K562 (cell line): ENCODE data around the gene AKT2. TPM values are rescaled to one million over a fixed set of nuclear protein-coding genes. Genes with fewer than 3 reads are reported as not detected.

ENCODE experiments used
- ATAC-seq: fragments of 200-7000 bp; cut with Tn5 transposase; 3 replicates; pipeline ENCODE4 v1.9.1; 2020; ENCODE audit warnings: moderate library complexity
- BruUV-seq: library from RNA; stranded (reverse); fragments of 400-500 nt; replicated peaks from 2 replicates; lab custom pipeline; 2021; lab: Mats Ljungman, UMichigan
- CTCF ChIA-PET: fragments of 300-600 bp; formaldehyde crosslinking; extraction: SDS; loops from one replicate; lab custom pipeline; 2021; ENCODE audit warnings: low intra/inter-chr PET ratio; lab: Yijun Ruan, JAX
- POLR2A ChIA-PET: fragments of 300-600, 350-650 bp; sonication (Branson Sonifier 250); formaldehyde crosslinking; extraction: SDS; loops from one replicate; lab custom pipeline; 2021; ENCODE audit warnings: antibody characterized with exemption, inconsistent platforms; lab: Yijun Ruan, JAX
- DNase-seq, 4 experiments: peaks; one replicate each; pipeline versions ENCODE4 v3.0.0 to v3.0.0-alpha.2; 2011 to 2018; ENCODE audit warnings: low spot score in 3 of 4, mixed read lengths in 3 of 4; ENCODE audit errors: extremely low read depth in 1 of 4
- FAIRE-seq: peaks from 2 replicates; lab custom pipeline; 2011; peaks lifted over from hg19 to GRCh38; lab: Jason Lieb, UNC
- H2AFZ ChIP-seq: 2 replicates; pipeline ENCODE4 v1.6.0; 2011; ENCODE audit warnings: low read depth, low read length, control low read depth, inconsistent platforms
- H3K27ac ChIP-seq: fragments of 200-600 bp; 3 replicates; pipeline ENCODE4 v1.8.0; 2011; ENCODE audit warnings: low read depth, mild to moderate bottlenecking, control low read depth, inconsistent platforms, low read length, moderate library complexity, mixed read lengths; ENCODE audit errors: extremely low read depth
- H3K27me3 ChIP-seq, 2 experiments: fragments of 300-600 bp in 1 of 2; 2 replicates in 1 of 2; 3 replicates in 1 of 2; pipeline versions ENCODE4 v1.6.0 to v1.8.0; 2011; ENCODE audit warnings: inconsistent platforms in 2 of 2, low read length in 2 of 2, mild to moderate bottlenecking in 1 of 2, mixed read lengths in 1 of 2, moderate library complexity in 1 of 2; ENCODE audit not compliant: control insufficient read depth in 2 of 2, insufficient read depth in 2 of 2
- H3K36me3 ChIP-seq: fragments of 300-600 bp; 3 replicates; pipeline ENCODE4 v1.8.0; 2011; ENCODE audit warnings: mild to moderate bottlenecking, low read length, inconsistent platforms; ENCODE audit not compliant: control insufficient read depth, insufficient read depth
- H3K4me1 ChIP-seq, 2 experiments: fragments of 200-600 bp in 1 of 2; replicated peaks in 1 of 2; 2 replicates in 1 of 2; 3 replicates in 1 of 2; pipeline versions ENCODE4 v1.5.1 to v1.8.0; 2011; ENCODE audit warnings: inconsistent platforms in 2 of 2, low read length in 2 of 2, mild to moderate bottlenecking in 1 of 2, mixed read lengths in 1 of 2, moderate library complexity in 1 of 2; ENCODE audit not compliant: control insufficient read depth in 2 of 2, insufficient read depth in 2 of 2
- H3K4me2 ChIP-seq: 2 replicates; pipeline ENCODE4 v1.6.1; 2011; ENCODE audit warnings: low read length, control low read depth, inconsistent platforms, mixed read lengths; ENCODE audit not compliant: insufficient read depth
- H3K4me3 ChIP-seq: fragments of 200-600 bp; sonication (generic), shearing (Covaris generic); 2 replicates; pipeline ENCODE4 v1.5.1; 2016; ENCODE audit warnings: control low read depth, inconsistent platforms
- H3K79me2 ChIP-seq: fragments of 200-600 bp; 3 replicates; pipeline ENCODE4 v1.8.0; 2011; ENCODE audit warnings: low read length, inconsistent platforms; ENCODE audit not compliant: control insufficient read depth, insufficient read depth
- H3K9ac ChIP-seq, 2 experiments: 2 replicates each; pipeline versions ENCODE4 v1.6.0 to v1.6.1; 2011; ENCODE audit warnings: low read depth in 2 of 2, low read length in 2 of 2, control low read depth in 1 of 2, inconsistent platforms in 1 of 2, mild to moderate bottlenecking in 1 of 2, mixed read lengths in 1 of 2; ENCODE audit not compliant: insufficient read depth in 1 of 2
- H3K9me1 ChIP-seq: one replicate; pipeline ENCODE4 v1.6.0; 2011; ENCODE audit warnings: inconsistent platforms, mild to moderate bottlenecking, low read length, moderate library complexity; ENCODE audit not compliant: control insufficient read depth, insufficient read depth
- H3K9me3 ChIP-seq: replicated peaks from 2 replicates; pipeline ENCODE4 v1.5.1; 2011; ENCODE audit warnings: low read depth, low read length, inconsistent platforms; ENCODE audit not compliant: control insufficient read depth, insufficient read depth
- H4K20me1 ChIP-seq: replicated peaks from 2 replicates; pipeline ENCODE4 v1.6.1; 2011; ENCODE audit warnings: low read length, inconsistent platforms, mixed read lengths; ENCODE audit not compliant: control insufficient read depth, insufficient read depth
- POLR2G ChIP-seq: fragments of 200-400 bp; formaldehyde crosslinking; IDR thresholded peaks from 2 replicates; pipeline ENCODE4 v1.6.1; 2017; ENCODE audit warnings: low read depth, mild to moderate bottlenecking, antibody characterized with exemption, low read length, moderate library complexity
- WGBS: fragments of 100-300 bp; shearing (Covaris generic); methylation state at CpG from one replicate; pipeline ENCODE4 v1.1.6; 2016; ENCODE audit warnings: low coverage, mixed read lengths; ENCODE audit not compliant: insufficient coverage; ENCODE audit errors: missing lambda C conversion rate; 5-methylcytosine and 5-hydroxymethylcytosine counted together
- in situ Hi-C: fragments of 300-500 bp; cut with MboI; formaldehyde crosslinking; loops from 4 replicates; pipeline ENCODE4 v1.15.0; 2018; ENCODE audit warnings: inconsistent platforms, mixed read lengths
- intact Hi-C: fragments of 100-400 bp; cut with micrococcal nuclease; formaldehyde crosslinking; loops from 2 replicates; pipeline ENCODE4 v1.14.2; 2022
- polyA plus RNA-seq, 8 experiments: library from polyadenylated mRNA; depleted of rRNA in 4 of 8; stranded (reverse) in 5 of 8; unstranded in 3 of 8; fragments of >200 nt; fragmentation: Nextera tagmentation in 2 of 8; fragmentation: Illumina TruSeq in 1 of 8; extraction: Ambion mirVana in 2 of 8; extraction: Trizol in 1 of 8; gene quantifications; 2 replicates each; pipeline versions ENCODE4 v1.2.1 to v1.2.3, GENCODE V29; 2011 to 2014; ENCODE audit warnings: inconsistent platforms in 1 of 8, missing spikeins in 1 of 8
- total RNA-seq, 7 experiments: library from RNA; depleted of rRNA in 6 of 7; stranded (reverse); fragments of >200 nt in 6 of 7; fragmentation: Illumina TruSeq in 2 of 7; extraction: Trizol in 2 of 7; gene quantifications; 2 replicates each; pipeline versions ENCODE4 v1.2.1 to v1.2.3, GENCODE V29; 2011 to 2021; ENCODE audit warnings: low replicate concordance in 1 of 7
- TF ChIP-seq, protein P1 (sequence below), 2 experiments: fragments of 150-350 bp in 1 of 2; IDR thresholded peaks; 2 replicates each; pipeline ENCODE4 v1.6.1; 2012 to 2016; ENCODE audit warnings: low read depth in 2 of 2, low read length in 2 of 2, mild to moderate bottlenecking in 1 of 2, moderate library complexity in 1 of 2

Gene AKT2
- total and polyA plus RNA-seq, 9 of the 15 experiments (the other 6 are each of a cell fraction or from before 2014, with no cell fraction given), result 1.1 to 132 (median 67.7) TPM

DNA sequence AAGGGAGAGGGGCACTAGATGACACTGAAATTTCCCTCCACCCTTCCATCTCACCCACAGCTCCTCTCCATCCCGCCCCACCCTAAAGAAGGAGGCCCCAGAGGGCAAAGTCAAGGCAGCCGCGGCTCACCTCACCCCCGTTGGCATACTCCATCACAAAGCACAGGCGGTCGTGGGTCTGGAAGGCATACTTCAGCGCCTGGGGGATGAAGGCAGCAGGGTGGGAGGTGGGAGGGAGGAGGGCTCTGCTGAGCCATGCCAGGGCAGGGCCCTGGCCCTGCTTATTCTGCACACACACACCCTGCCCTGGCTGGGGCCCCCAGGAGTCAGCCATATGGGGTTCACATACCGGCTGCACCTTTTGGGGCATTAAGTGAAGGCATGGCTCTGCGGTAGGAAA is 46.4 kb downstream of the AKT2 start:
- in situ Hi-C loops, result no loop called here
- Histone ChIP-seq H3K27me3 (no peaks in the 10 kb centered on the region), H3K79me2 (no peaks in the 10 kb centered on the region), H3K36me3 (peaks cover 86% of the 10 kb centered on the region; the same call in 2 of the 3 replicates), H3K4me3 (no peak overlapping the region), H3K9me1 (no peaks in the 10 kb centered on the region), H3K9ac (no peak overlapping the region), H4K20me1 (no peaks in the 10 kb centered on the region; the same call in 1 of the 2 replicates), H2AFZ (no peak overlapping the region), H3K27ac (no peak overlapping the region), H3K9me3 (no peaks in the 10 kb centered on the region), H3K4me2 (no peak overlapping the region), H3K4me1 (peaks cover 0 to 22% of the 10 kb centered on the region in 2 experiments; a peak in 1 of 5 replicates)
- intact Hi-C loops, result no loop called here
- DNase-seq (no peak), FAIRE-seq (no peak), ATAC-seq (no peak)
- BruUV-seq, result no TSS peak
- ChIA-PET POLR2A (no interaction called here), CTCF (no interaction called here)
- WGBS, result 89% methylated on average over 9 of the region's 9 CpGs
- TF ChIP-seq, protein P1, sequence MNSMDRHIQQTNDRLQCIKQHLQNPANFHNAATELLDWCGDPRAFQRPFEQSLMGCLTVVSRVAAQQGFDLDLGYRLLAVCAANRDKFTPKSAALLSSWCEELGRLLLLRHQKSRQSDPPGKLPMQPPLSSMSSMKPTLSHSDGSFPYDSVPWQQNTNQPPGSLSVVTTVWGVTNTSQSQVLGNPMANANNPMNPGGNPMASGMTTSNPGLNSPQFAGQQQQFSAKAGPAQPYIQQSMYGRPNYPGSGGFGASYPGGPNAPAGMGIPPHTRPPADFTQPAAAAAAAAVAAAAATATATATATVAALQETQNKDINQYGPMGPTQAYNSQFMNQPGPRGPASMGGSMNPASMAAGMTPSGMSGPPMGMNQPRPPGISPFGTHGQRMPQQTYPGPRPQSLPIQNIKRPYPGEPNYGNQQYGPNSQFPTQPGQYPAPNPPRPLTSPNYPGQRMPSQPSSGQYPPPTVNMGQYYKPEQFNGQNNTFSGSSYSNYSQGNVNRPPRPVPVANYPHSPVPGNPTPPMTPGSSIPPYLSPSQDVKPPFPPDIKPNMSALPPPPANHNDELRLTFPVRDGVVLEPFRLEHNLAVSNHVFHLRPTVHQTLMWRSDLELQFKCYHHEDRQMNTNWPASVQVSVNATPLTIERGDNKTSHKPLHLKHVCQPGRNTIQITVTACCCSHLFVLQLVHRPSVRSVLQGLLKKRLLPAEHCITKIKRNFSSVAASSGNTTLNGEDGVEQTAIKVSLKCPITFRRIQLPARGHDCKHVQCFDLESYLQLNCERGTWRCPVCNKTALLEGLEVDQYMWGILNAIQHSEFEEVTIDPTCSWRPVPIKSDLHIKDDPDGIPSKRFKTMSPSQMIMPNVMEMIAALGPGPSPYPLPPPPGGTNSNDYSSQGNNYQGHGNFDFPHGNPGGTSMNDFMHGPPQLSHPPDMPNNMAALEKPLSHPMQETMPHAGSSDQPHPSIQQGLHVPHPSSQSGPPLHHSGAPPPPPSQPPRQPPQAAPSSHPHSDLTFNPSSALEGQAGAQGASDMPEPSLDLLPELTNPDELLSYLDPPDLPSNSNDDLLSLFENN (IDR thresholded peaks at IDR 0.05; ENCODE audit: low read depth in 2 of 2, low read length in 2 of 2), result no peak
- 0 out of 2 replicates have a peak, but pooled peaks have one; percentile 20 for TF ChIP-seq POLR2G
